CD4-positive, alpha-beta memory T cell (primary cell): ENCODE results near the gene DUS2. TPM values are rescaled to one million over a fixed set of nuclear protein-coding genes. Genes with fewer than 3 reads are reported as not detected.
"Not testable (repeated sequence)": the region's sequence is repeated elsewhere in the genome, so short reads cannot be mapped to it uniquely, and the experiment has no call there.

Experiments
- CTCF ChIA-PET: fragments of 350-600 bp; sonication (Branson Sonifier 250); formaldehyde crosslinking; loops from one replicate; lab custom pipeline; 2021; ENCODE audit warnings: inconsistent platforms; ENCODE audit not compliant: partially characterized antibody; lab: Charles Lee
- POLR2A ChIA-PET: fragments of 350-600 bp; sonication (Branson Sonifier 250); formaldehyde crosslinking; loops from one replicate; lab custom pipeline; 2021; ENCODE audit not compliant: partially characterized antibody; lab: Charles Lee
- DNase-seq, 5 donors: peaks; one replicate each; pipeline versions ENCODE4 v3.0.0 to v3.0.0-alpha.2; 2020 to 2022; ENCODE audit warnings: mixed read lengths in 1 of 5
- H3K27ac ChIP-seq: one replicate; pipeline ENCODE4 v1.7.0; 2013; ENCODE audit warnings: low read depth, low read length
- H3K27me3 ChIP-seq: 2 replicates; pipeline ENCODE4 v1.7.0; 2013; ENCODE audit warnings: mild to moderate bottlenecking, low read length, moderate library complexity; ENCODE audit not compliant: insufficient read depth
- H3K36me3 ChIP-seq: 2 replicates; pipeline ENCODE4 v1.7.0; 2013; ENCODE audit warnings: mild to moderate bottlenecking, low read length, moderate library complexity; ENCODE audit not compliant: insufficient read depth
- H3K4me1 ChIP-seq: 2 replicates; pipeline ENCODE4 v1.7.0; 2013; ENCODE audit warnings: mild to moderate bottlenecking, low read length, moderate library complexity; ENCODE audit not compliant: insufficient read depth
- H3K4me3 ChIP-seq, 2 donors: one replicate each; pipeline ENCODE4 v1.7.0; 2013; ENCODE audit warnings: low read length in 2 of 2, mild to moderate bottlenecking in 1 of 2
- H3K9me3 ChIP-seq, 2 donors: one replicate each; pipeline ENCODE4 v1.7.0; 2013; ENCODE audit warnings: low read length in 2 of 2, control low read depth in 1 of 2; ENCODE audit not compliant: control insufficient read depth in 1 of 2
- H3K27ac Mint-ChIP-seq, 7 donors: one replicate each; pipeline ENCODE4 v1.8.0; 2020 to 2021; ENCODE audit warnings: mixed read lengths in 7 of 7, mild to moderate bottlenecking in 6 of 7, inconsistent platforms in 3 of 7, moderate library complexity in 3 of 7
- H3K27me3 Mint-ChIP-seq, 2 donors: one replicate each; pipeline ENCODE4 v1.8.0; 2020 to 2021; ENCODE audit warnings: mixed read lengths in 2 of 2
- H3K36me3 Mint-ChIP-seq, 2 donors: one replicate each; pipeline ENCODE4 v1.8.0; 2020 to 2021; ENCODE audit warnings: mixed read lengths in 2 of 2, inconsistent platforms in 1 of 2, mild to moderate bottlenecking in 1 of 2
- H3K4me1 Mint-ChIP-seq, 4 donors: one replicate each; pipeline ENCODE4 v1.8.0; 2020 to 2021; ENCODE audit warnings: mixed read lengths in 4 of 4, mild to moderate bottlenecking in 1 of 4
- H3K4me3 Mint-ChIP-seq, 8 donors: one replicate each; pipeline ENCODE4 v1.8.0; 2020 to 2021; ENCODE audit warnings: mixed read lengths in 8 of 8, mild to moderate bottlenecking in 7 of 8, moderate library complexity in 6 of 8, inconsistent platforms in 3 of 8
- H3K9me3 Mint-ChIP-seq, 8 donors: one replicate each; pipeline ENCODE4 v1.8.0; 2020 to 2021; ENCODE audit warnings: mixed read lengths in 8 of 8, mild to moderate bottlenecking in 5 of 8, inconsistent platforms in 3 of 8, moderate library complexity in 1 of 8
- intact Hi-C: fragments of 100-400 bp; cut with micrococcal nuclease; formaldehyde crosslinking; loops from one replicate; pipeline ENCODE4 v1.15.1; 2023
- polyA plus RNA-seq, 2 donors: library from polyadenylated mRNA; unstranded; fragments of 300-500 nt; fragmentation: Illumina TruSeq; gene quantifications; one replicate each; pipeline ENCODE4 v1.2.3, GENCODE V29; 2021
- total RNA-seq, 2 experiments: library from RNA; stranded (reverse); gene quantifications; one replicate each; pipeline ENCODE4 v1.2.3, GENCODE V29; 2021

DUS2 gene
- total and polyA plus RNA-seq, 4 experiments from 2014 or later: 9.0 to 14.6 (median 12.8) TPM

- Histone ChIP-seq H3K9me3 (no peaks in the 10 kb centered on the region), H3K27ac (no peak overlapping the region), H3K36me3 (no peaks in the 10 kb centered on the region), H3K27me3 (no peaks in the 10 kb centered on the region), H3K4me1 (peaks cover 95% of the 10 kb centered on the region), H3K4me3 (no peak overlapping the region)
- POLR2A ChIA-PET: interaction anchor here (1.5 kb wide), 1 partner anchor 29 kb away, joined by 5 read pairs; no protein-coding TSS in a partner anchor
- Mint-ChIP-seq H3K27ac (peak overlapping the region in 2 of 7 donors; percentile 62), H3K4me3 (peak overlapping the region in 4 of 8 donors; percentile 30 to 78 (median 50)), H3K4me1 (peaks cover 52 to 96% (median 79%) of the 10 kb centered on the region in 4 donors), H3K27me3 (no peaks in the 10 kb centered on the region), H3K9me3 (peaks cover 0 to 6% (median 1%) of the 10 kb centered on the region in 8 donors), H3K36me3 (peaks cover 11 to 12% of the 10 kb centered on the region in 2 donors)
- intact Hi-C loops: loop anchor here (1.0 to 10.0 kb wide), 2 partner anchors 31 to 52 kb away; partner anchors contain the start of gene NFATC3
- DNase-seq: peak in 4 of 5 donors; percentile 30 to 41 (median 33)
- CTCF ChIA-PET: interaction anchor here (1.1 to 4.5 kb wide), 6 partner anchors 12 to 112 kb away, joined by 3 to 35 read pairs (median 6); no protein-coding TSS in a partner anchor
These were observed 93.3 kb downstream of the DUS2 start for GRCh38 chr16:68116256-68116867.

GRCh38 chr16:68117884-68118283, 94.8 kb downstream of the DUS2 start:
- H3K4me1 ChIP-seq: peaks cover 98% of the 10 kb centered on the region
- H3K27ac ChIP-seq: no peak overlapping the region
- ChIA-PET CTCF (interaction anchor here (0.9 to 4.5 kb wide), 5 partner anchors 25 to 77 kb away, joined by 4 to 35 read pairs (median 7); no protein-coding TSS in a partner anchor), POLR2A (interaction anchor here (1.2 to 1.5 kb wide), 3 partner anchors 11 to 32 kb away, joined by 3 to 5 read pairs (median 4); partner anchors contain the start of gene NFATC3)
- H3K36me3 ChIP-seq: peaks cover 6% of the 10 kb centered on the region
- Mint-ChIP-seq H3K36me3 (peaks cover 7 to 14% of the 10 kb centered on the region in 2 donors), H3K27me3 (no peaks in the 10 kb centered on the region), H3K27ac (peak overlapping the region; percentile 1 to 90 (median 46)), H3K9me3 (no peaks in the 10 kb centered on the region), H3K4me3 (peak overlapping the region in 5 of 8 donors; percentile 29 to 67 (median 58)), H3K4me1 (peaks cover 53 to 99% (median 81%) of the 10 kb centered on the region in 4 donors)
- H3K9me3 ChIP-seq: no peaks in the 10 kb centered on the region
- H3K27me3 ChIP-seq: no peaks in the 10 kb centered on the region
- no peak overlapping the region for H3K4me3 ChIP-seq
- intact Hi-C loops: loop anchor here (10.0 kb wide), 1 partner anchor 53 kb away; no protein-coding TSS in a partner anchor
- no peak for DNase-seq

DNA sequence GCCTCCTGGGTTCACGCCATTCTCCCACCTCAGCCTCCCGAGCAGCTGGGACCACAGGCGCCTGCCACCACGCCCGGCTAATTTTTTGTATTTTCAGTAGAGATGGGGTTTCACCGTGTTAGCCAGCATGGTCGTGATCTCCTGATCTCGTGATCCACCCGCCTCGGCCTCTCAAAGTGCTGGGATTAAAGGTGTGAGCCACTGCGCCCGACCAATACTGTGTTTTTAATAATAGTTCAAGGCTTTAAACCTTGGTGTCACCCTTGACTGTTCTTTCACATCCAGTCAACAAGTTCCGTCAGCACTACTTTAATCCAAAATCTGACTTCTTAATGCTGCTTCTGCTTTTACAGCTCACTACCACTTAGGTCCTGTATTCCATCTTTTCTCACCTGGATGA, 95.9 kb downstream of the DUS2 start:
- not testable (repeated sequence) for H3K27me3 Mint-ChIP-seq, H3K9me3 Mint-ChIP-seq, H3K27ac ChIP-seq, H3K4me3 ChIP-seq, H3K36me3 ChIP-seq, H3K9me3 ChIP-seq, H3K27me3 ChIP-seq, DNase-seq
- ChIA-PET POLR2A (interaction anchor here (1.0 kb wide), 1 partner anchor 13 kb away, joined by 5 read pairs; no protein-coding TSS in a partner anchor), CTCF (interaction anchor here (0.9 to 4.5 kb wide), 3 partner anchors 20 to 46 kb away, joined by 4 to 35 read pairs (median 8); no protein-coding TSS in a partner anchor)
- intact Hi-C loops: loop anchor here (10.0 kb wide), 1 partner anchor 54 kb away; no protein-coding TSS in a partner anchor
- Mint-ChIP-seq H3K36me3 (peaks cover 3 to 14% of the 10 kb centered on the region in 2 donors), H3K4me1 (peaks cover 50 to 93% (median 74%) of the 10 kb centered on the region in 4 donors), H3K27ac (peak overlapping the region; percentile 0 to 90 (median 73)), H3K4me3 (peak overlapping the region in 4 of 8 donors; percentile 6 to 67 (median 27))
- H3K4me1 ChIP-seq: peaks cover 94% of the 10 kb centered on the region

DNA sequence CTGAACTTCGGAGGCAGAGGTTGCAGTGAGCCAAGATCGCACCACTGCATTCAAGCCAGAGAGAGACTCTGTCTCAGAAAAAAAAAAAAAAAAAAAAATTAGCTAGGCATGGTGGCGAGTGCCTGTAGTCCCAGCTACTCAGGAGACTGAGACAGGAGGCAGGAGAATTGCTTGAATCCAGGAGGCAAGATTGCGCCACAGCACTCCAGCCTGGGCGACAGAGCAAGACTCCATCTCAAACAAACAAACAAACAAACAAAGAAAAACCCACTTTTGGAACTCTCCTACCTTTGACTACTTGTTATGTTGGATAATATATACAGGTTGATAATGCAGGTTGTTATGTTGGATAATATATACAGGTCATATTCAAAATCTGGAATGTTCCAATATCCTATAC, 97.4 kb downstream of the DUS2 start:
- DNase-seq, H3K9me3 Mint-ChIP-seq, H3K27me3 ChIP-seq, H3K27ac ChIP-seq, H3K36me3 ChIP-seq, intact Hi-C loops, H3K9me3 ChIP-seq, H3K4me3 ChIP-seq, H3K27me3 Mint-ChIP-seq: not testable (repeated sequence)
- Mint-ChIP-seq H3K36me3 (peaks cover 7 to 16% of the 10 kb centered on the region in 2 donors), H3K27ac (peak overlapping the region in 4 of 7 donors; percentile 33 to 73 (median 41)), H3K4me3 (peak overlapping the region in 5 of 8 donors; percentile 31 to 47 (median 36)), H3K4me1 (peaks cover 50 to 82% (median 68%) of the 10 kb centered on the region in 4 donors)
- ChIA-PET POLR2A (interaction anchor here (1.0 kb wide), 2 partner anchors 12 to 91 kb away, joined by 3 read pairs; no protein-coding TSS in a partner anchor), CTCF (interaction anchor here (0.8 to 4.5 kb wide), 7 partner anchors 8 to 29 kb away, joined by 3 to 35 read pairs (median 5); no protein-coding TSS in a partner anchor)
- H3K4me1 ChIP-seq: peaks cover 81% of the 10 kb centered on the region

- POLR2A ChIA-PET: no interaction called here
- peaks cover 47% of the 10 kb centered on the region for H3K4me1 ChIP-seq
- H3K9me3 ChIP-seq: no peaks in the 10 kb centered on the region
- Mint-ChIP-seq H3K4me3 (no peak overlapping the region), H3K27me3 (no peaks in the 10 kb centered on the region), H3K36me3 (peaks cover 17 to 41% of the 10 kb centered on the region in 2 donors), H3K4me1 (peaks cover 41 to 65% (median 53%) of the 10 kb centered on the region in 4 donors), H3K27ac (peak overlapping the region in 6 of 7 donors; percentile 36 to 72 (median 60)), H3K9me3 (no peaks in the 10 kb centered on the region)
- H3K4me3 ChIP-seq: no peak overlapping the region
- no peak overlapping the region for H3K27ac ChIP-seq
- CTCF ChIA-PET: interaction anchor here (2.7 kb wide), 1 partner anchor 42 kb away, joined by 6 read pairs; the partner anchor contains the start of gene NFATC3
- peaks cover 13% of the 10 kb centered on the region for H3K36me3 ChIP-seq
- DNase-seq: no peak
- intact Hi-C loops: no loop called here
- no peaks in the 10 kb centered on the region for H3K27me3 ChIP-seq
These were observed 103.3 kb downstream of the DUS2 start for GRCh38 chr16:68126395-68126794.

- Histone ChIP-seq H3K36me3 (peaks cover 6% of the 10 kb centered on the region), H3K27me3 (no peaks in the 10 kb centered on the region), H3K4me3 (no peak overlapping the region), H3K4me1 (peaks cover 46% of the 10 kb centered on the region), H3K27ac (no peak overlapping the region), H3K9me3 (no peaks in the 10 kb centered on the region)
- Mint-ChIP-seq H3K36me3 (peaks cover 18 to 42% of the 10 kb centered on the region in 2 donors), H3K27me3 (no peaks in the 10 kb centered on the region), H3K4me1 (peaks cover 43 to 74% (median 55%) of the 10 kb centered on the region in 4 donors), H3K27ac (peak overlapping the region; percentile 54 to 94 (median 85)), H3K9me3 (no peaks in the 10 kb centered on the region), H3K4me3 (peak overlapping the region in 2 of 8 donors; percentile 3 to 39)
- POLR2A ChIA-PET: interaction anchor here (1.2 to 1.5 kb wide), 2 partner anchors 11 to 108 kb away, joined by 4 read pairs; no protein-coding TSS in a partner anchor
- intact Hi-C loops: no loop called here
- CTCF ChIA-PET: interaction anchor here (1.0 to 2.7 kb wide), 4 partner anchors 9 to 63 kb away, joined by 3 to 6 read pairs (median 4); partner anchors contain the start of gene NFATC3
- no peak for DNase-seq
These were observed 105.7 kb downstream of the DUS2 start for GRCh38 chr16:68128577-68129305.
